ENCODE results near the gene BMP15. TPM values are rescaled to one million over a fixed set of nuclear protein-coding genes. Genes with fewer than 3 reads are reported as not detected.

BMP15 gene
- not detected for polyA plus RNA-seq (ENCODE audit: insufficient read length in 3 of 3)

DNA sequence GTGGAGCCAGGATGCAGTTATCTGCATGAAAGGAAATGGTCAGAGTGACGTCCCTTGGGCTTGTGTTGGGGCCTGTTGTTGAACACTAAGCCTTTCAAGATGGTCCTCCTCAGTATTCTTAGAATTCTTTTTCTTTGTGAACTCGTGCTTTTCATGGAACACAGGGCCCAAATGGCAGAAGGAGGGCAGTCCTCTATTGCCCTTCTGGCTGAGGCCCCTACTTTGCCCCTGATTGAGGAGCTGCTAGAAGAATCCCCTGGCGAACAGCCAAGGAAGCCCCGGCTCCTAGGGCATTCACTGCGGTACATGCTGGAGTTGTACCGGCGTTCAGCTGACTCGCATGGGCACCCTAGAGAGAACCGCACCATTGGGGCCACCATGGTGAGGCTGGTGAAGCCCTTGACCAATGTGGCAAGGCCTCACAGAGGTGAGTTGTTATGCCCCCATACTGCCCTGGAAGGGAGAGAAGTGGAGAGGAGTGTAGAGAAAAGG lies at the start of gene BMP15:
TSS of gene BMP15 (plus strand) at position 51 of the 492 bp plus-strand sequence. CDS start at position 100, 49 bp downstream.
- no peak for DNase-seq (ENCODE audit: low read depth in 3 of 3, low spot score in 2 of 3)

DNA sequence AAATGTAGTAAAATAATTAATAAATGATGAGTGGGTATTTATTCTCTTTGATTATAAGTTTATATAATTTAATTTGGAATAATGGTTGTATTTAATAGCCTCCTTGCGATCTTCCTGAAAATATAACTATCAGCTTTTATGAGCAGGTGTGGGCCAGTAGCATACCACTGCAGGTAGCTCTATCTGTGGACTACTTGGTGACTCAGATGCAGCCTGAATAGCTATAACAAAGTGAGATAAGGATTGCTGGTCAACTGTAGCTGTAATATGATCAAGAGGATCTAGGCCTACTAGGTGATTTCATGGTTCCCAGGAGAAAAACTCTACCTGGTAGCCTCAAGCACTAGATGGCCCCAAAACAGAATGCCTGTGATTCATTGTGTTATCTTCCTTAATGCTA lies 47.1 kb upstream of the BMP15 start:
- no peak for DNase-seq (ENCODE audit: low read depth in 3 of 3, low spot score in 2 of 3)

DNA sequence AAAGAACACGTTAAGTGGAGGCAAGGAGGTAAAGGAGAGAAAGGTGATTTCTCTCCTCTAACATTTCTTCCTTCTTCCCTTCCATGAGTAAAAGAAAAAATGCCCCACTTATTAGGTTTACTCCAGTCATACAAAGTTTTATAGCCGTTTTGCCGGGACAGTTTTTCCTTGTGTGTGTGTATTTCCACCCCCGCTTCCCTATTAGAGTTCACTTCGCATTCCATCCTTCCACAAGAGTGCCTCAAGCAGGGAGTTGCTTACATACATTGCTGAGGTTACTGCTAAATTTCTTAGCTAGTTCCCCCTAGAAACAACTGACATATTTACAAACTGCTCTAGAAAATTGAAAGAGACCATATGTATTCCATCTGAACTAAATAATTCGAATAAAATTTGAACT lies 45.2 kb upstream of the BMP15 start:
- peak in 1 of 3 donors; percentile 8 for DNase-seq (ENCODE audit: low read depth in 3 of 3, low spot score in 2 of 3)

DNA sequence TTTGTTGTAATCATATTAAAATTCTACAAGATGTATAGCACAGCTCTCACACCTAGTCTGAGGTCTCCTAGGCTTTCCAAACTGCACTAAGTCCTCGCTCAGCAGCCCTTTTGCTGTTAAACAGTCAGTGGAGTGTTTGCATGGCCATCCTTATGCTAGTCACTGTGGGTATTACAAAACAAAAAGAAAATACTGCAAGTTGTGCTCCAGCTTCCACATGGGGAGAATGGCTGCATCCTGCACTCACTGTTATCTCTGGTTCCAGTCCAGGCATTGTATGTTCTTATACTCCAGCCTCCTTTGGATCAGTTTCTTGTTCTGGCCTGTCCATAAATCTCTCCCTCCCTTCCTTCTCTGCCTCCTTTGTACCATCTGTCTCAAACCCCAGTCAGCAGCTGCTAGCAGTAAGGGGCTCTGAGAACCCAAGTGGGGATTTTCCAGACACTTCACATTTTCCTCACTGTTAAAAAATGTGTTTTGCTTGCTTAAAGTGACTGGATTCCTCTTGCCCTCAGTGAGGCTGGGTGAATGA lies 38.5 kb upstream of the BMP15 start:
- no peak for DNase-seq (ENCODE audit: low read depth in 3 of 3, low spot score in 2 of 3)

DNA sequence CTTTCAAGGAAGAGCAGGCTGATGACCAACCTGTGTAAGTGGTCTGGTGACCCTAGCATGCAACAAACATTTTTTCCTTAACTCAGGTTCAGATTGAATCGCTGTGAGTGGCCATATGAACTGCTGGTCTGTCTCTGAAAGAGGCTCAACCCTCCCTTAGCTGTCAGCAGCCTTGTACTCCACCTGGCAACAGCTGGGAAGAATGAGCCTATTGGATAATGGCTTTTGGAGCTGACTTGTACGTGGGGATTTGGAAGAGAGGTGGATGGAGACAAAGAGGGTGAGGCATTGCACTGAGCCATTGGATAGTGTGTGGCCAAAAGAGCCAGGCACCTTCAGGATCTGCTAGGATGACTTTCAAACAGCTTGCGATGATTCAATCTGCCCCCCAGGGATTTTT lies 35.7 kb upstream of the BMP15 start:
- no peak for DNase-seq (ENCODE audit: low read depth in 3 of 3, low spot score in 2 of 3)

DNA sequence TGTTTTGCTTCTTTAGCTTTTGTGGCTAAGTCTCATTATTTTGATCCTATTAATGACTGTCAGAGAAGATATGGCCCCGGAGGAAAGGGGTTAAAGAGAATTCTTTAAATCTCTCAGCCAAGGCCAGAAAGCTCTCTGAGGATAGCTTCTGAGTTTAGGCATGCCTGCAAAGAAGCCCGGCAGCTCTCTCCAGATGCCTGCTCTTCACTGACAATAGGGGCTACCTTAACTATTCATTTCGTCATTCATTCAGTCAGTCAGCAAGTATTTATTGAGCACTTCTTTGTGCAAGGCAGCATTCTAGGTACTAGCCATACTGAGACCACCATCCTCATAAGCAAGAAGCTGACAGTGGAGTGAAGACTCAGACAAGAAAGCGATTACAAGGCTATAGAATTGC lies 34.0 kb upstream of the BMP15 start:
- DNase-seq (ENCODE audit: low read depth in 3 of 3, low spot score in 2 of 3), result no peak

DNA sequence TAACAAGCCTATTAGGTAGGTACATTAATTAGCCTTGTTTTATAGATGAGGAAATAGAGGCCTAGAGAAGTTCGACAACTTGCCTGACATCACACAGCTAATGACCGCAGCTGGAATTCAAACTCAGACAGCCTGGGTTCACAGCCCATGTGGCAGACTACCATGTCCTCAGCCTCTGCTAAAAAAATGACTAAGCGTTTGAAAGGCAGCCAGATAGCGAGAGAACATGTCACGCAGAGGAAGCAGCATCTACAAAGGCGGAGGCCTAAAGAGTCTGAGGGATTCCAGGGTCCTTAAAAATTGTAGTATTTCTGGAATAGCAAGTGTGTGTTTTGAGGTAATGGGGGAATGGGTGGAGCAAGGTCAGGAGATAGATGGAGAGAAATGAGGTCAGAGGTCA lies 33.2 kb upstream of the BMP15 start:
- DNase-seq (ENCODE audit: low read depth in 3 of 3, low spot score in 2 of 3), result no peak

DNA sequence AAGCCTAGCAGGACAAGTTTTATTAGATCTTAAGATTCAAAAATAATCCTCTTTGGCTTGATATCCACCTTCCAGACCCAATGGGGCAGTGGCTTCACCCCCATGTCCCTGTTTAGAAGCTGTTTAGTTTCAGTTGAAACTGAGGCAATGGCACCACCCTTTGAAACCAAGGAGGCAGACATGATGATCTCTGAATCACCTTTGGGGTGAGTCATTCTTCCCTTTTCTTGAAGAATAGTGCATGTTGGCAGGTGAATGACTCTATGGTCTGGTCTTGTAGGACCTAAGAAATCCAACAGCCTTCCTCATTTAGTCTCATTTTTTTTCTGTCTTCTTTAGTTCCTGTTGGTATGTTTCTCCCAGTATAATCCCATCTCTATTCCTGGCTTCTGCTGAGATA lies 29.5 kb upstream of the BMP15 start:
- DNase-seq (ENCODE audit: low read depth in 3 of 3, low spot score in 2 of 3), result no peak

DNA sequence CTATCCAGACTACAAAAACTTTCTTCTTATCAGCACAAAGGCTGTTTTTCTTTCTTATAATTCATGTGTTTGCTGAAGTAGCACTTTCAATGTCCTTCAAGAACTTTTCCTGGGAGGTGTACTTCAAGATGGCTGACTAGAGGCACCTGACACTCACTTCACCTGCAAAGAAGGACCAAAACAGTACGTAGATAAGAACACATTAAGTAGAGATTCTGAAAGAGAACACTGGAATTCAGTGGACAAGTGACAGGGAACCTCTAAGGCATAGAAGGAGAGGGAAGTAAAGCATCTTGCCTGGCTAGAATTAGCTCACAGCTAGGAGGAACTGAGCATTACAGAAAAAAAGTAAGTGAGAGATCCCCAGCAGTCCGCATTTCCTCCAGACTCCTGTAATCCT lies 21.7 kb upstream of the BMP15 start:
- DNase-seq (ENCODE audit: low read depth in 3 of 3, low spot score in 2 of 3), result no peak

DNA sequence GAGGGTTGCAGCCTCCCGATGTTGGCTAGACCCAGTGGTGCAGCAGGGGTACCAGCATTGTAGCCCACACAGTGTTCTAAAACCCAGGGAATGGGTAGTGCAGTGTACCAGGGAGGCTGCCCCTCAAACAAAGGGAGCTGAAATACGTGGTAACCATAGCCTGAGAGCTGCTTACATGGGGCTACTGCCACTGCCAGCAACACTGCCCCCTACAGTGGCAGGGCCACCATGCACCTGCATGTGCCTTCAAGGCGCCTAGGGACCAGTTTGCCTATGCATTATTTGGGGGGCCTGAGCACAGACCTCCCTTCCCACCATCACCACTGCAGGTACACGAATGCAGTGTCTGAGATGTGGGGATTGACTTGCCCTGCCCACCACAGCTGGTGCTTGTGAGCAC lies 21.0 kb upstream of the BMP15 start:
- no peak for DNase-seq (ENCODE audit: low read depth in 3 of 3, low spot score in 2 of 3)

DNA sequence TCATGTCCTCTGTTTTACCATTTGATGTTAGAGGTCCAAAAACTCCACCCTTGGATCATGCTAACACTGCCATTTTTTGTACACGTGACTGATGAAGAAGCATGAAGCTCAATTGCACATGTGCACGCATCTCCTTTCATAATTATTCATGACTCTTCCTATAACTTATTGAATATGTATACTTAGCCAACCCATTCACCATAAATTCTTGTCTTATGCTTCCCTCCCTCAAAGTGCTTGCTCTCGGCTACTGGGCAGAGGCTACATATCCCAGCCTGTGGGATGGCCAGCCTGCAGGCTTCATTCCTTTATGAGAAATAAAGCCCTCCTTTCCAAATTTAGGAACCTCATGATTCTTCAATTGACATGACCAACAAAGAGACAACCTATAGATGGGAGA lies 17.5 kb upstream of the BMP15 start:
- DNase-seq (ENCODE audit: low read depth in 3 of 3, low spot score in 2 of 3), result no peak

DNA sequence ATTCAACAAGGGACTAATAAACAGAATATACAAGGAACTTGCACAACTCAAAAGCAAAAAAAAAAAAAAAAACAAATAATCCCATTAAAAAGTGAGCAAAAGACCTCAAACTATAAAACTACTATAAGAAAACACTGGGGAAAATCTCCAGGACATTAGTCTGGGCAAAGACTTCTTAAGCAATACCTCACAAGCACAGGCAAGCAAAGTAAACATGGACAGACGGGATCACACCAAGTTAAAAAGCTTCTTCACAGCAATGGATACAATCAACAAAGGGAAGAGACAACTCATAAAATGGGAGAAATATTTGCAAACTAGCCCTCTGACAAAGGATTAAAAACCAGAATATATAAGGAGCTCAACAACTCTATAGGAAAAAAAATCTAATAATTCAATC lies 17.1 kb upstream of the BMP15 start:
- DNase-seq (ENCODE audit: low read depth in 3 of 3, low spot score in 2 of 3), result no peak

DNA sequence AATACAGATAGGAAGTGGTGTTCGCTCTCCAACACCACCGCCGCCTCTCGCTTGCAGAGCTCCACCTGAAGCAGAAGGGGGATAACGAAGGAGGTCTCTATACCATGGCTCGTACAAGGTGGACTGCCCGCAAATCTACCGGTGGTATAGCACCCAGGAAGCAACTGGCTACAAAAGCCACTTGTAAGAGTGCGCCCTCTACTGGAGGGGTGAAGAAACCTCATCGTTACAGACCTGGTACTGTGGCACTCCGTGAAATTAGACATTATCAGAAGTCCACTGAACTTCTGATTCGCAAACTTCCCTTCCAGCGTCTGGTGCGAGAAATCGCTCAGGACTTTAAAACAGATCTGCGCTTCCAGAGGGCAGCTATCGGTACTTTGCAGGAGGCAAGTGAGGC lies 5.2 kb upstream of the BMP15 start:
- DNase-seq (ENCODE audit: low read depth in 3 of 3, low spot score in 2 of 3), result no peak

DNA sequence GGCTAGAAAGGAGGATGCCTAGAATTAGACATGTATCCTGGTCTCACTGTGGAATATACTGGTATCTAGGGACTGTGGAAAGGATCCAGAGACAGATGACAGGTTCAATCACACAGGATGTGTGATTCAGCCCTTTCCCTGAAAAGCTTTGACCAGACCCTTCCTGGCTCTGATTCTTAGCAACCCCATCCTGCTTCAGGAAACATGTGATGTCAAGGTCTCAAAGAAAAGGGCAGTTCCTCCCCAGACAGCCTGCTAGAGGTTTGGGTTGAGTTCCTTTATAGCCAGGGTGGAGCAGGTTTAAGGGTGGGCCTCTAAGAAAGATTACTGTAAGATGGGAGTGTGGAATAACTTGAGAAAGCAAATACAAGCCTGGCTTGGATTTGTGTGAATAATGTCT lies 3.0 kb downstream of the BMP15 start:
- no peak for DNase-seq (ENCODE audit: low read depth in 3 of 3, low spot score in 2 of 3)

DNA sequence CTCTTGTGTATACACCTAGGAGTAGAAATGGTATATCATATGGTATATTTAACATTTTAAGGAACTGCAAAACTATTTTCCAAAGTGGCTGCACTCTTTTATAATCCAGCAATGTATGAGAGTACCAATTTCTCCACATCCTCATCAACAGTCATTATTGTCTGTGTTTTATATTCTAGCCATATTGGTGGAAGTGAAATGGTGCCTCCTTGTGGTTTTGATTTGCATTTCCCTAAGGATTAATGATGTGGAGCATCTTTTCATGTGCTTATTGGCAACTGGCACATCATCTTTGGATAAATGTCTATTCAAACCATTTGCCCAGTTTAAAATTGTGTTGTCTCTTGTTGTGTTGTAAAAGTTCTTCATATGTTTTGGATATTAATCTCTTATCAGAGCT lies 9.6 kb downstream of the BMP15 start:
- DNase-seq (ENCODE audit: low read depth in 3 of 3, low spot score in 2 of 3), result no peak

DNA sequence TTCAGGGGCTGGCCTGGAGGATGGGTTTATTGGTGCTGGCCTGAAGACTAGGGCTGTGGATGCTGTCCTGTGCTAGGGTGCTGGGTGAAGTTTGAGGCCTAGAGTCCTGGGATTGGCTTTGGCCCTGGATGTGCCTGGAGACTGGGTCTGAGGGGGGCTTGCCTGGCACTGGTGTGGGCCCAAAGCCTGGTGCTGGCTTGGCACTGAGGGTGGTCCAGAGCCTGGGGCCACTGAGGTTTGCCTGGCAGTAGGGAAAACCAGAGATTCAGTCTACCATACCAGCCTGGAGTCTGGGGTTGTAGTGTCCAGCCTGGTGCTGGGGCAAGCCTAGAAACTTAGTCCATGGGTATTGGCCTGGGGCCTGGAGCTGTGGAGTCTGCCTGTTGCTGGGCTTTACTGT lies 16.6 kb downstream of the BMP15 start:
- no peak for DNase-seq (ENCODE audit: low read depth in 3 of 3, low spot score in 2 of 3)

DNA sequence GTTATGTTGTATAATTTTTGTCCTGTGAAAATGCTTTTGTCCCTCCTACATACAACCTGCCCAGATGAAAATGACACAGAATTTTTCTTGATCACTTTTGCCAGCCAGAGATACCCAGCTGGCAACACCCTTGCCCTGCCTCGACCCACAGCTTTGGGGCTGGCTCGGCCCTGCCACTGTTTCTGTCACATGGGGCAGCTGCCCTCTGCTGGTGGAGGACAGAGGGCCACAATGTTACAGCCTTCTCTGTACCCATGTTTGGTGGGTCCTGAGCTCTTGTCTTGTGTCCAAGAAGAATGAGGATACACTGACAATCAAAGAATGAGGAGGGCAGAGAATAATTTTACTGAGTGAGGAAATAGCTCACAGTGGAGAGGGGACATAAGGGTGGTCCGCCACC lies 31.1 kb downstream of the BMP15 start:
- no peak for DNase-seq (ENCODE audit: low read depth in 3 of 3, low spot score in 2 of 3)

DNA sequence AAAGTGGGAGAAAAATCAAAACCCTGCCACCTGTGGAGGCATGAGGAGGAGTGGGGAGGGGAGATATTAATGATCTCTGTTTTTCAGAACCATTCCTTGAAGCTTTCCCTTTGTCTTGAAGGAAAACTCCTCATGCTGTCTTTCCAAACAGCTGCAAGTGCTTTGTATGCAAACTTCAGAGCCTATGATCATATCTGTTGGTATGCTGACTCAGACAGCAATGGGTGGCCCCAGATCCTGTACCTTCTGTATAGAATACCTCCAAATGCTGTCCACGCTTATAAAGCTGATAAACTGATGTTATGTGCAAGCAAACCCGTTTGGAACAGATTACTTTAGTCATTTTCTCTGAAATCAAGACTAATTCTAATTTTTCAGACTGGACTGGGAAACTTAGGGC lies 31.9 kb downstream of the BMP15 start:
- DNase-seq (ENCODE audit: low read depth in 3 of 3, low spot score in 2 of 3), result no peak

DNA sequence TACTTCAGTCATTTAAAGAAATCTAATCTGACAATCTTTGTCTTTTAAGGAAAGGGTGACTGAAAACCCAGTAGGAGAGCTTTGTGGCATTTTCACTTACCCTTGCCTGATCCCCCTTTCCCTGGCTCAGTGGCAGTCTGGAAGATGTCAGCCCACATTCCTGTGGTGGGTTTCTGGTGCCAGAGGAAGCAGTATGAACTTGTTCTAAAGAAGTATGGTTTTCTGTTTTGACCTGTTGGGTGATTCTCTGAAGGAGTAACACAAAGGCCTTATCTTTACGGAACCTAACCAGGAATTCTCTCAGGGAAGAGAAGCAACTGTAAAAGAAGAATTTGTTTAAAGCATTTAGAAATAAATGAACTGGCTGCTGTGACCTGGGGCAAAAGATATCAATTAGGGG lies 41.9 kb downstream of the BMP15 start:
- DNase-seq (ENCODE audit: low read depth in 3 of 3, low spot score in 2 of 3), result no peak

DNA sequence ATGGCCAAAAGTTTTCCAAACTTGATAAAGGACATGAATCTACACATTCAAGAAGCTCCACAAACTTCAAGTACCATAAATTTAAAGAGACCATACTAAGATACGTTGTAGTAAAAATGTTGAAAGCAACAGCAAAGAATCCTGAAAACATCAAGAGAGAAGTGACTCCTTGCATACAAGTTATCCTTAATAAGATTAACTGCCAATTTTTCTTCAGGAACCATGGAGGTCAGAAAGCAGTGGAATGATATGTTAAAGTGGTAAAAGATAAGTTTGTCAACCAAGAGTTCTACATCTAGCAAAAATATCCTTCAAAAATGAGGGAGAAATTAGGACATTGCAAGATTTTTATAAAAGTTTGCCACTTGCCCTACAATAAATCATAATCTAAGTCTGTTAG lies 43.3 kb downstream of the BMP15 start:
- DNase-seq (ENCODE audit: low read depth in 3 of 3, low spot score in 2 of 3), result no peak

DNA sequence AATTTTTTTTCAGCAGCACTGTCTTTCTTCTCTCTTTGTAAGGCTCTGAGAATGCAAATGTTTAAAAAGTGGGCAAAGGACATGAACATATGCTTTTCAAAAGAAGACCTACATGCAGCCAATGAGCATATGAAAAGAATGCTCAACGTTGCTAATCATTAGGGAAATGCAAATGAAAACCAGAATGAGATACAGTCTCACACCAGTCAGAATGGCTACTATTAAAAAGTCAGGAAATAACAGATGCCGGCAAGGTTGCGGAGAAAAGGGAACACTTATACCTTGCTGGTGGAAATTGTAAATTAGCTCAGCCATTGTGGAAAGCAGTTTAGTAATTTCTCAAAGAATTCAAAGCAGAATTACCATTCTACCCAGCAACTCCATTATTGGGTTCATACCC lies 51.6 kb downstream of the BMP15 start:
- DNase-seq (ENCODE audit: low read depth in 3 of 3, low spot score in 2 of 3), result no peak

DNA sequence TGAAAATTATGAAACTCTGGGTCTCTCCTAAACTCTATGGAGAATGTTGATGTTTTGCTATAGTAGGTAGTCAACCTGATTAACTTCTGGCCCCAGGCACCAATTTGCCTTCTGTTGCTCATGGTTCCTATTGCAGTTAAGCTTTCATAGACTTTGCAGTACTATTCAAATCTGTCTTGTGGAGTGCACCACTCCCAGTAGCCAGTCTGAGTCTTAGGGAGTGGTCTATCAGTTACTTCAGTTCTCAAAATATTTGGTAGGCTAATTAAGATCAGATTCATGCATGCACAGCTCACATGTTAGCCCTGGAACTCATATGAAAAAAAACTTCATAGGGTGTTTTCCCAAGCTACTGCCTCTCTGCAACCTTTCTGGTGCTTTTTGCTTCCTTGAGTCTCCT lies 53.3 kb downstream of the BMP15 start:
- DNase-seq (ENCODE audit: low read depth in 3 of 3, low spot score in 2 of 3), result no peak
